ENCODE data around the gene PRDM15.

GRCh38 chr21:41877901-41878830 lies 978 bp downstream of the PRDM15 start:
- TF ChIP-seq, protein P1, sequence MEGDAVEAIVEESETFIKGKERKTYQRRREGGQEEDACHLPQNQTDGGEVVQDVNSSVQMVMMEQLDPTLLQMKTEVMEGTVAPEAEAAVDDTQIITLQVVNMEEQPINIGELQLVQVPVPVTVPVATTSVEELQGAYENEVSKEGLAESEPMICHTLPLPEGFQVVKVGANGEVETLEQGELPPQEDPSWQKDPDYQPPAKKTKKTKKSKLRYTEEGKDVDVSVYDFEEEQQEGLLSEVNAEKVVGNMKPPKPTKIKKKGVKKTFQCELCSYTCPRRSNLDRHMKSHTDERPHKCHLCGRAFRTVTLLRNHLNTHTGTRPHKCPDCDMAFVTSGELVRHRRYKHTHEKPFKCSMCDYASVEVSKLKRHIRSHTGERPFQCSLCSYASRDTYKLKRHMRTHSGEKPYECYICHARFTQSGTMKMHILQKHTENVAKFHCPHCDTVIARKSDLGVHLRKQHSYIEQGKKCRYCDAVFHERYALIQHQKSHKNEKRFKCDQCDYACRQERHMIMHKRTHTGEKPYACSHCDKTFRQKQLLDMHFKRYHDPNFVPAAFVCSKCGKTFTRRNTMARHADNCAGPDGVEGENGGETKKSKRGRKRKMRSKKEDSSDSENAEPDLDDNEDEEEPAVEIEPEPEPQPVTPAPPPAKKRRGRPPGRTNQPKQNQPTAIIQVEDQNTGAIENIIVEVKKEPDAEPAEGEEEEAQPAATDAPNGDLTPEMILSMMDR (IDR thresholded peaks at IDR 0.05; ENCODE audit: extremely low read depth in 1 of 2, insufficient read depth in 1 of 2, low read depth in 1 of 2, low read length in 2 of 2), result no peak
- TF ChIP-seq EZH2 (IDR thresholded peaks at IDR 0.05; ENCODE audit: borderline replicate concordance, low read depth, low read length, severe bottlenecking), result no peak
- TF ChIP-seq, protein P2, sequence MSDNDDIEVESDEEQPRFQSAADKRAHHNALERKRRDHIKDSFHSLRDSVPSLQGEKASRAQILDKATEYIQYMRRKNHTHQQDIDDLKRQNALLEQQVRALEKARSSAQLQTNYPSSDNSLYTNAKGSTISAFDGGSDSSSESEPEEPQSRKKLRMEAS (IDR thresholded peaks at IDR 0.05; ENCODE audit: insufficient read depth, insufficient read length), result no peak
- no peak for TF ChIP-seq POLR2A (IDR thresholded peaks at IDR 0.05; ENCODE audit: low read depth, low read length)
- no peak for TF ChIP-seq GATA2 (IDR thresholded peaks at IDR 0.05; ENCODE audit: insufficient read depth, insufficient read length, low read depth, low read length)
- TF ChIP-seq POLR2AphosphoS5 (IDR thresholded peaks at IDR 0.05; ENCODE audit: insufficient read depth, low read depth, low read length), result no peak
